HG02885 (cell line): ENCODE measurements around the gene REV1.
"Not testable (repeated sequence)": the region's sequence is repeated elsewhere in the genome, so short reads cannot be mapped to it uniquely, and the experiment has no call there.

Experiments used
- ATAC-seq: cut with Tn5 transposase; IDR thresholded peaks from one replicate; pipeline ENCODE4 v1.9.1; 2021; ENCODE audit warnings: mild to moderate bottlenecking; ENCODE audit not compliant: unreplicated experiment, poor library complexity

REV1 gene

GRCh38 chr2:99373144-99373543 is 116.7 kb downstream of the REV1 start:
- no peak for ATAC-seq

GRCh38 chr2:99368854-99369253 is 121.0 kb downstream of the REV1 start:
- not testable (repeated sequence) for ATAC-seq

GRCh38 chr2:99365661-99366060 is 124.2 kb downstream of the REV1 start:
- ATAC-seq = no peak

- peak; percentile 67 for ATAC-seq
Observed at GRCh38 chr2:99356853-99357252, 133.0 kb downstream of the REV1 start.

GRCh38 chr2:99354825-99355224 is 135.0 kb downstream of the REV1 start:
- ATAC-seq = not testable (repeated sequence)

- no peak for ATAC-seq
Observed at GRCh38 chr2:99354070-99354469, 135.7 kb downstream of the REV1 start.
